GM12878 (cell line): ENCODE results near the gene ARVCF. TPM values are rescaled to one million over a fixed set of nuclear protein-coding genes. Genes with fewer than 3 reads are reported as not detected.

Source experiments
- ATAC-seq: fragments of 200-7000 bp; cut with Tn5 transposase; 3 replicates; pipeline ENCODE4 v1.9.1; 2020; ENCODE audit warnings: mild to moderate bottlenecking, moderate library complexity
- BruUV-seq: library from RNA; stranded (reverse); fragments of 400-500 nt; replicated peaks from 2 replicates; lab custom pipeline; 2021; lab: Mats Ljungman, UMichigan
- CTCF ChIA-PET: fragments of 300-600 bp; sonication (Branson Sonifier 250); formaldehyde crosslinking; extraction: SDS; loops from one replicate; lab custom pipeline; 2021; ENCODE audit warnings: inconsistent platforms; lab: Yijun Ruan, JAX
- POLR2A ChIA-PET: fragments of 350-600 bp; formaldehyde crosslinking; extraction: SDS; loops from one replicate; lab custom pipeline; 2021; ENCODE audit warnings: inconsistent platforms; lab: Charles Lee
- RAD21 ChIA-PET: fragments of 300-600 bp; sonication (Branson Sonifier 250); formaldehyde crosslinking; loops from one replicate; lab custom pipeline; 2023; ENCODE audit warnings: antibody characterized with exemption; ENCODE audit not compliant: unreplicated experiment; lab: Charles Lee
- SMC1A ChIA-PET: fragments of 300-600 bp; sonication (Branson Sonifier 250); formaldehyde crosslinking; loops from one replicate; lab custom pipeline; 2023; ENCODE audit not compliant: unreplicated experiment, uncharacterized antibody; lab: Charles Lee
- DNase-seq: peaks from one replicate; pipeline ENCODE4 v3.0.0-alpha.2; 2011; ENCODE audit warnings: low read depth, low spot score
- FAIRE-seq: peaks from 3 replicates; lab custom pipeline; 2011; peaks lifted over from hg19 to GRCh38; lab: Jason Lieb, UNC
- H2AFZ ChIP-seq: 2 replicates; pipeline ENCODE4 v1.6.0; 2011; ENCODE audit warnings: low read depth, low read length, control low read depth; ENCODE audit not compliant: control insufficient read depth
- H3K27ac ChIP-seq: 2 replicates; pipeline ENCODE4 v1.5.1; 2011; ENCODE audit warnings: control low read depth; ENCODE audit not compliant: control insufficient read depth, insufficient read depth
- H3K27me3 ChIP-seq, 2 experiments: replicated peaks in 1 of 2; 2 replicates each; pipeline versions ENCODE4 v1.6.0 to v1.6.1; 2011; ENCODE audit warnings: low read length in 1 of 2; ENCODE audit not compliant: control insufficient read depth in 2 of 2, insufficient read depth in 2 of 2
- H3K36me3 ChIP-seq, 2 experiments: 2 replicates each; pipeline ENCODE4 v1.5.1; 2011; ENCODE audit warnings: low read length in 1 of 2; ENCODE audit not compliant: control insufficient read depth in 2 of 2, insufficient read depth in 2 of 2
- H3K4me1 ChIP-seq: 2 replicates; pipeline ENCODE4 v1.6.1; 2011; ENCODE audit warnings: mild to moderate bottlenecking, low read length, moderate library complexity, mixed read lengths; ENCODE audit not compliant: control insufficient read depth, insufficient read depth
- H3K4me2 ChIP-seq: 2 replicates; pipeline ENCODE4 v1.6.0; 2011; ENCODE audit warnings: control low read depth; ENCODE audit not compliant: control insufficient read depth, insufficient read depth
- H3K4me3 ChIP-seq: fragments of 200-600 bp; sonication (generic); 2 replicates; pipeline ENCODE4 v1.5.1; 2016
- H3K79me2 ChIP-seq: 2 replicates; pipeline ENCODE4 v1.6.0; 2011; ENCODE audit warnings: low read length; ENCODE audit not compliant: control insufficient read depth, insufficient read depth
- H3K9ac ChIP-seq: 2 replicates; pipeline ENCODE4 v1.8.0; 2011; ENCODE audit warnings: low read length, control low read depth, mixed read lengths; ENCODE audit not compliant: control insufficient read depth, insufficient read depth
- H3K9me3 ChIP-seq: replicated peaks from 3 replicates; pipeline ENCODE4 v1.5.1; 2011; ENCODE audit warnings: mild to moderate bottlenecking, low read length; ENCODE audit not compliant: control insufficient read depth, insufficient read depth
- H4K20me1 ChIP-seq: 2 replicates; pipeline ENCODE4 v1.6.0; 2011; ENCODE audit not compliant: control insufficient read depth, insufficient read depth
- ASH2L ChIP-seq: fragments of 300-600, 200-600 bp; sonication (generic); IDR thresholded peaks from 2 replicates; pipeline ENCODE4 v1.6.1; 2017; ENCODE audit warnings: low read depth, mild to moderate bottlenecking, borderline replicate concordance
- CBX3 ChIP-seq: fragments of 200-600 bp; sonication (generic); IDR thresholded peaks from 2 replicates; pipeline ENCODE4 v1.6.1; 2016; ENCODE audit warnings: low read depth, borderline replicate concordance
- E4F1 ChIP-seq: fragments of 450-650 bp; IDR thresholded peaks from 2 replicates; pipeline ENCODE4 v1.6.1; 2018; ENCODE audit warnings: borderline replicate concordance, mild to moderate bottlenecking; ENCODE audit not compliant: partially characterized antibody
- FOS ChIP-seq: IDR thresholded peaks from 3 replicates; pipeline ENCODE4 v1.6.1; 2011; ENCODE audit warnings: borderline replicate concordance; ENCODE audit not compliant: insufficient read length; ENCODE audit errors: extremely low read depth
- HCFC1 ChIP-seq: fragments of 150-350 bp; IDR thresholded peaks from 2 replicates; pipeline ENCODE4 v1.6.1; 2014; ENCODE audit warnings: low read length
- IRF4 ChIP-seq: IDR thresholded peaks from 2 replicates; pipeline ENCODE4 v1.6.1; 2011; ENCODE audit warnings: low read depth, low read length
- IRF5 ChIP-seq: fragments of 450-650 bp; IDR thresholded peaks from 2 replicates; pipeline ENCODE4 v1.6.1; 2017; ENCODE audit warnings: borderline replicate concordance
- JUND ChIP-seq: IDR thresholded peaks from 2 replicates; pipeline ENCODE4 v1.6.1; 2012; ENCODE audit warnings: low read depth, mild to moderate bottlenecking, low read length, improper control_type of control experiment, moderate library complexity
- LARP7 ChIP-seq: fragments of 450-650 bp; IDR thresholded peaks from 2 replicates; pipeline ENCODE4 v1.6.1; 2017; ENCODE audit warnings: mild to moderate bottlenecking
- MEF2B ChIP-seq: fragments of 450-650 bp; IDR thresholded peaks from 2 replicates; pipeline ENCODE4 v1.6.1; 2018; ENCODE audit warnings: mild to moderate bottlenecking, moderate library complexity; ENCODE audit not compliant: partially characterized antibody, poor library complexity, severe bottlenecking
- MYB ChIP-seq: fragments of 150-350 bp; IDR thresholded peaks from 2 replicates; pipeline ENCODE4 v1.6.1; 2014; ENCODE audit warnings: mild to moderate bottlenecking, low read depth, low read length, borderline replicate concordance
- NR2C1 ChIP-seq: fragments of 450-650 bp; IDR thresholded peaks from 2 replicates; pipeline ENCODE4 v1.6.1; 2017; ENCODE audit warnings: antibody characterized with exemption, mild to moderate bottlenecking, moderate library complexity
- POLR2AphosphoS5 ChIP-seq: IDR thresholded peaks from 2 replicates; pipeline ENCODE4 v1.6.1; 2011; ENCODE audit warnings: mild to moderate bottlenecking, low read length, inconsistent platforms
- SMAD1 ChIP-seq: fragments of 450-650 bp; IDR thresholded peaks from 2 replicates; pipeline ENCODE4 v1.6.1; 2018; ENCODE audit warnings: mild to moderate bottlenecking, low read depth; ENCODE audit not compliant: partially characterized antibody
- YY1 ChIP-seq: IDR thresholded peaks from 2 replicates; pipeline ENCODE4 v1.6.1; 2011; ENCODE audit warnings: low read depth, mild to moderate bottlenecking, low read length
- ZNF24 ChIP-seq: fragments of 450-650 bp; IDR thresholded peaks from 2 replicates; pipeline ENCODE4 v1.6.1; 2017; ENCODE audit warnings: antibody characterized with exemption, mild to moderate bottlenecking
- ZZZ3 ChIP-seq: IDR thresholded peaks from 2 replicates; pipeline ENCODE4 v1.6.1; 2011; ENCODE audit warnings: low read depth; ENCODE audit not compliant: control insufficient read depth, insufficient read length
- WGBS: methylation state at CpG from one replicate; pipeline ENCODE4 v1.1.6; 2016; ENCODE audit warnings: low lambda C conversion rate; ENCODE audit not compliant: insufficient replicate concordance, insufficient coverage; ENCODE audit errors: missing lambda C conversion rate; 5-methylcytosine and 5-hydroxymethylcytosine counted together
- in situ Hi-C: fragments of 300-500 bp; cut with MboI; formaldehyde crosslinking; loops from 9 replicates; pipeline ENCODE4 v1.14.3; 2018; ENCODE audit warnings: mixed read lengths
- intact Hi-C: fragments of 100-400 bp; cut with micrococcal nuclease; formaldehyde crosslinking; loops from one replicate; pipeline ENCODE4 v1.14.2; 2022; ENCODE audit not compliant: unreplicated experiment
- polyA plus RNA-seq, 11 experiments: library from polyadenylated mRNA; depleted of rRNA in 4 of 11; unstranded in 6 of 11; stranded (reverse) in 5 of 11; fragments of >200 nt; fragmentation: Nextera tagmentation in 4 of 11; fragmentation: Illumina TruSeq in 1 of 11; extraction: Ambion mirVana in 4 of 11; extraction: Trizol in 1 of 11; gene quantifications; 1 replicate in 1 of 11; 2 replicates in 10 of 11; pipeline versions ENCODE4 v1.2.1 to v1.2.3, GENCODE V29; 2011 to 2016; ENCODE audit warnings: inconsistent platforms in 2 of 11, missing spikeins in 2 of 11, low read depth in 1 of 11
- total RNA-seq, 4 experiments: library from RNA; depleted of rRNA in 3 of 4; stranded (reverse); fragments of >200 nt in 3 of 4; fragmentation: Illumina TruSeq in 1 of 4; extraction: Trizol in 1 of 4; gene quantifications; 2 replicates each; pipeline versions ENCODE4 v1.2.1 to v1.2.3, GENCODE V29; 2013 to 2021
- TF ChIP-seq, protein P1 (sequence below): fragments of 150-350 bp; IDR thresholded peaks from 2 replicates; pipeline ENCODE4 v1.6.1; 2014; ENCODE audit warnings: mild to moderate bottlenecking, low read depth, low read length

The ARVCF gene
- total and polyA plus RNA-seq, 10 of the 15 experiments (the other 5 are each of a cell fraction or from before 2014, with no cell fraction given): 0.13 to 1.9 (median 1.0) TPM; not detected in 2

DNA sequence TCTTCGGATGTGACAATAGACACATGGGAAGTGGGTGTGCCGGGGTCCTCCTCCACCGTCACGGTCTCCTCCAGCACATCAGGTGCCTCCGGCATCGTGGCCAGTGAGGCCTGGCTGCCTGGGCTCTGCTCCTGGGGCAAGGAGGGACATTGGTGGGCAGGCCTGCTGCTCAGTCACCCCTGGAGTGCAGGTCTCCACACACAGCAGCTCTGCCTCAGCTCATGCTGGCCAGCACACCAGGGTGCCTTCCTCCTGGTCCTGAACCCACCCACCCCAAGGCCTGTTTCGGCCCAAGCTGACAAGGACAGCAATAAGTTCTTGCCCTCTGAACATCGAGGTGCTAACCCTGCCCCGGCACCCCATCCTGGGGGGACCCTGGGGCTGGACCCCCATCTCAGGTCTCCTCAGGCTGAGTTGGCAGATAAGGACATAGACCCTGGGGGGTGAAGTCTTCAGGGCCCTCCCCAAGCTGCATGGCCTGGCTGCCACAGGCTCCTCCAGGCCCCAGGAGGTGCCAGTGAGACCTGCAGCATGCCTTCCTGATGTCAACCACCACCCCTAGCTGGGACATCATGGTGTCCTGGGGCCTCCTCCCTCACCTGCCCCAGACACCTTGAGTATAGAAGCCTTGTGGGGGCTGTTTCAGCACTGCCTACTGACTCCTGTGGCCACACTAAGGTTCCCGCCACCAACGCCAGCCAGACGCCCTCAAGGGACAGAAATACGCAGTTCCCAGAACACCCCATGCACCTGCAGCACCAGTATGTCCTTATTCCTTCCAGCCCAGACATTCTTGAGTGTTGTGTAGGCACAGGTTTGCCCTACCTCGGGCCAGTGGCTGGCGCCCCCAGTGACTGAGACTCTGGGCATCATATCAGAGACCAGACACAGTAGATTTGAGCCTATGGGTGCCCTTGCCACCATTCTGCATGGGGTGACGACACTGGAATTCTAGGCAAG lies 34.4 kb downstream of the ARVCF start:
- no peaks in the 10 kb centered on the region for H3K9me3 ChIP-seq
- 0 out of 4 replicates have a peak, but pooled peaks cover 0 to 2% of the 10 kb centered on the region in 2 experiments for H3K27me3 ChIP-seq
- FAIRE-seq: no peak
- no peak overlapping the region for H2AFZ ChIP-seq
- ChIA-PET RAD21 (no interaction called here), CTCF (no interaction called here), SMC1A (no interaction called here), POLR2A (no interaction called here)
- H3K27ac ChIP-seq: no peak overlapping the region
- H3K4me3 ChIP-seq: no peak overlapping the region
- no peaks in the 10 kb centered on the region for H3K4me1 ChIP-seq
- H3K4me2 ChIP-seq: no peak overlapping the region
- ATAC-seq: no peak
- H3K79me2 ChIP-seq: no peaks in the 10 kb centered on the region
- no peak for DNase-seq
- in situ Hi-C loops: no loop called here
- H4K20me1 ChIP-seq: no peaks in the 10 kb centered on the region
- no peak overlapping the region for H3K9ac ChIP-seq
- no TSS peak for BruUV-seq
- 56% methylated on average over 16 of the region's 16 CpGs for WGBS
- intact Hi-C loops: no loop called here
- no peaks in the 10 kb centered on the region; a peak in 1 of 4 replicates for H3K36me3 ChIP-seq
- TF ChIP-seq YY1: no peak
- TF ChIP-seq ZZZ3: no peak
- no peak for TF ChIP-seq NR2C1
- no peak for TF ChIP-seq MEF2B
- TF ChIP-seq MYB: no peak
- no peak for TF ChIP-seq LARP7
- TF ChIP-seq IRF4: no peak
- TF ChIP-seq IRF5: no peak
- TF ChIP-seq ASH2L: no peak
- no peak for TF ChIP-seq FOS
- no peak for TF ChIP-seq POLR2AphosphoS5
- TF ChIP-seq, protein P1, sequence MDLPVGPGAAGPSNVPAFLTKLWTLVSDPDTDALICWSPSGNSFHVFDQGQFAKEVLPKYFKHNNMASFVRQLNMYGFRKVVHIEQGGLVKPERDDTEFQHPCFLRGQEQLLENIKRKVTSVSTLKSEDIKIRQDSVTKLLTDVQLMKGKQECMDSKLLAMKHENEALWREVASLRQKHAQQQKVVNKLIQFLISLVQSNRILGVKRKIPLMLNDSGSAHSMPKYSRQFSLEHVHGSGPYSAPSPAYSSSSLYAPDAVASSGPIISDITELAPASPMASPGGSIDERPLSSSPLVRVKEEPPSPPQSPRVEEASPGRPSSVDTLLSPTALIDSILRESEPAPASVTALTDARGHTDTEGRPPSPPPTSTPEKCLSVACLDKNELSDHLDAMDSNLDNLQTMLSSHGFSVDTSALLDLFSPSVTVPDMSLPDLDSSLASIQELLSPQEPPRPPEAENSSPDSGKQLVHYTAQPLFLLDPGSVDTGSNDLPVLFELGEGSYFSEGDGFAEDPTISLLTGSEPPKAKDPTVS: no peak
- no peak for TF ChIP-seq E4F1
- TF ChIP-seq SMAD1: no peak
- TF ChIP-seq JUND: no peak
- no peak for TF ChIP-seq ZNF24
- no peak for TF ChIP-seq HCFC1
- TF ChIP-seq CBX3: no peak
